ENCODE data around the gene ABCC3. TPM values are rescaled to one million over a fixed set of nuclear protein-coding genes. Genes with fewer than 3 reads are reported as not detected.
A peak's percentile ranks its signal among the peaks of the same experiment; 100 is the strongest.

Gene ABCC3
- total and polyA plus RNA-seq, 9 of the 15 experiments (the other 6 are each of a cell fraction or from before 2014, with no cell fraction given): 0.03 to 1.6 (median 0.42) TPM; not detected in 5

- Histone ChIP-seq H3K9me1 (ENCODE audit: control insufficient read depth, insufficient read depth, low read length) (no peaks in the 10 kb centered on the region), H4K20me1 (replicated peaks; ENCODE audit: control insufficient read depth, insufficient read depth, low read length) (peaks cover 9% of the 10 kb centered on the region; the same call in 1 of the 2 replicates), H3K9me3 (replicated peaks; ENCODE audit: control insufficient read depth, insufficient read depth, low read depth, low read length) (no peaks in the 10 kb centered on the region), H3K27ac (ENCODE audit: extremely low read depth, low read depth, low read length) (no peak overlapping the region), H3K4me2 (ENCODE audit: insufficient read depth, low read length) (no peak overlapping the region), H3K4me3 (no peak overlapping the region), H2AFZ (ENCODE audit: low read depth, low read length) (no peak overlapping the region), H3K9ac (ENCODE audit: insufficient read depth in 1 of 2, low read depth in 2 of 2, low read length in 2 of 2) (no peak overlapping the region), H3K27me3 (ENCODE audit: control insufficient read depth in 2 of 2, insufficient read depth in 2 of 2, low read length in 2 of 2) (peaks cover 49 to 96% of the 10 kb centered on the region in 2 experiments), H3K4me1 (replicated peaks in 1 of 2; ENCODE audit: control insufficient read depth in 2 of 2, insufficient read depth in 2 of 2, low read length in 2 of 2) (peaks cover 4 to 25% of the 10 kb centered on the region in 2 experiments; a peak in 3 of 5 replicates), H3K79me2 (ENCODE audit: control insufficient read depth, insufficient read depth, low read length) (no peaks in the 10 kb centered on the region), H3K36me3 (ENCODE audit: control insufficient read depth, insufficient read depth, low read length) (no peaks in the 10 kb centered on the region)
- FAIRE-seq (peak; percentile 64), ATAC-seq (peak; percentile 48), DNase-seq (ENCODE audit: extremely low read depth in 1 of 4, low spot score in 3 of 4) (peak in 1 of 4 experiments; percentile 24)
- intact Hi-C loops (cut with micrococcal nuclease): no loop called here
- TF ChIP-seq C11orf30 (IDR thresholded peaks at IDR 0.05; ENCODE audit: low read depth) (peak; percentile 84), NRF1 (conservative IDR thresholded peaks at IDR 0.05 in 1 of 2, IDR thresholded peaks at IDR 0.05 in 1 of 2) (peak; percentile 45 to 49), ZNF316 (IDR thresholded peaks at IDR 0.05) (peak; percentile 77), MAFF (IDR thresholded peaks at IDR 0.05; ENCODE audit: low read length) (peak; percentile 33; the same call in 1 of the 2 replicates), NFE2 (IDR thresholded peaks at IDR 0.05; ENCODE audit: low read depth) (peak; percentile 86), GATAD2B (IDR thresholded peaks at IDR 0.05; ENCODE audit: borderline replicate concordance) (no peak), MAFK (IDR thresholded peaks at IDR 0.05; ENCODE audit: low read length) (peak; percentile 69), PATZ1 (CRISPR knock-in tag; IDR thresholded peaks at IDR 0.05; ENCODE audit: borderline replicate concordance) (no peak), CBFA2T3 (IDR thresholded peaks at IDR 0.05) (no peak), MAFG (tag; conservative IDR thresholded peaks at IDR 0.05) (peak; percentile 74), HEY1 (CRISPR knock-in tag; IDR thresholded peaks at IDR 0.05; ENCODE audit: borderline replicate concordance) (no peak)
- TF ChIP-seq, protein P1, sequence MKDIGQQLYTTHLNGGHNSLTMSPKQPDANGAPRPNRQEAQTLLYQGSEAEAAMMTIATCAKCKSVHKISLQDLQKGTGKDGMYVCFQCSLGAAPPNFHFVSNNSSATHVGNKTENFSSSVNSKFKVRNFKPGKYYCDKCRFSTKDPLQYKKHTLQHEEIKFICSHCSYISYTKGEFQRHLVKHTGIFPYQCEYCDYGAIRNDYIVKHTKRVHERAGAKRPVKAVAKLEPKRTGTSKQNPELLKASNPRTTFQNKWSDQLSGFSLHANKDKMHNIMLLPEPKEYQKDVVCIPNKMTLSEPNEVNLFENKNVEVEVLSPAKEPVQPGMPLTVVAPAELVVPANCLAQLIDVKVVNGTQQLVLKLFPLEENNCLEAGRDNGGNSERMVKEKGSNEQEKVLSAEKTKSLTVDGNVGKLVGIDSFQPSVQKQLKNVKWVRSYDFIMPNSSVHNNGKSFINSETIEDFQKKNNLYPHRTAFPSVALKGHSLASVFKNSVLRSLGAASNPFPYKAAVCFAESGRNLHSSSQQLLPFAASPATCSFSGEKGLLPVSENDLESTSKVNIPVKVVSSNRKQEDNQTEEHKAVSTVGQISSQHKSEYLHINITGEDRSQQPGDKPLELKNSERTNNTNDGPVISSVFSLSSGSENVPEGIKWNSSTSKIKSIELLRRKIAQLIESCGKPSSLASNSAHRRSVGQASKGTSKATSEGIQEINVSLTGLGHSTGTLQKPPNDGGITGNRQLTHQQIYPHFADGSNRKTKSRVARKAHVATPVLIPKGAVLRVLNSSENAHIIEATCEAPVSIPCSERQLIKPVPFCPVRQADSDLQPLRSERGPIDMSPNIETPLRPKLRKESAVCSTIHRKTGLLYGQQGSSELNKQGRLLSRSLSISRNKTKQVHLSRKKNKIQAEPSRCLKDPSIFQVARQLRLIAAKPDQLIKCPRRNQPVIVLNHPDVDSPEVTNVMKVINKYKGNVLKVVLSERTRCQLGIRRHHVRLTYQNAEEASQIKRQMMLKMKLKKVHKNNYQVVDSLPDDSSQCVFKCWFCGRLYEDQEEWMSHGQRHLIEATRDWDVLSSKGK (CRISPR knock-in tag; IDR thresholded peaks at IDR 0.05): no peak
- WGBS (ENCODE audit: insufficient coverage, low coverage, missing lambda C conversion rate): 2% methylated on average over 10 of the region's 10 CpGs
- ChIA-PET CTCF (ENCODE audit: low intra/inter-chr PET ratio) (no interaction called here), POLR2A (interaction anchor here (0.7 to 1.6 kb wide), 3 partner anchors 12 to 53 kb away, joined by 3 to 7 read pairs (median 4); no protein-coding TSS in a partner anchor)
- no TSS peak for BruUV-seq (replicated peaks)
- in situ Hi-C loops (cut with MboI): no loop called here
Observed at GRCh38 chr17:50605429-50605828, 29.3 kb upstream of the ABCC3 start.
